ENCODE measurements around the gene KLHDC4. TPM values are rescaled to one million over a fixed set of nuclear protein-coding genes. Genes with fewer than 3 reads are reported as not detected.

KLHDC4 gene
- total and polyA plus RNA-seq, 11 donors, result 6.8 to 20.5 (median 14.3) TPM

DNA sequence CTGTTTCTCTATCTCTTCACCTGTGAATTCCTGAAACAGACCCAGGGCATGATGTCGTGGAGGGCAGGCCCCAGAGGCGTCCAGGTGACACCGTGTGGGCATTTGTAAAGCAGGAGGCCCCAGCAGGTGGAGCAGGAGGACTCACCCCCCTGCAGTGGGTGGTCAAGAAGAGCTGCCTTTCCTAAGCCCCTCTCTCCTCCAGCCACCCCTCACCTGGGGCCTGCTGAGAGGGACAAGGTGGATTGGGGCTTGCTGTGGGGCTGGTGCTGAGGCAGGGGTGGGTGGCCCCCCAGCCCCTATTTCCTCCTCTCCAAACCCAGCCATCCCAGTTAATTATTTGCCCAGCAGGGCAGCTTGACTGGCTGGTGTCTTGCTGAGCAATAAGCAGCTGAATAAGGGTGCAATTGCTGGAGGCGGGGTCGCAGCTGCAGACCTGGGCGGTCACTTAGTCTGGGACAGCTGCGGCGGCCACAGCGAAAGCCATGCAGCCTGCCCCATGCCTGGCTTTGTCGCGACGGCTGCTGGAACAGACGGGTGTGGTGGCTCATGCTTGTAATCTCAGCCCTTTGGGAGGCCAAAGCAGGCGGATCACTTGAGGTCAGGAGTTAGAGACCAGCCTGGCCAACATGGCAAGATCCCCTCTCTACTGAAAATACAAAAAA lies 107.1 kb downstream of the KLHDC4 start:
- Histone ChIP-seq H3K27ac (no peak overlapping the region), H3K36me3 (no peaks in the 10 kb centered on the region), H3K27me3 (peaks cover 0 to 30% (median 4%) of the 10 kb centered on the region in 9 donors), H3K4me3 (no peak overlapping the region), H3K9me3 (peaks cover 0 to 9% (median 0%) of the 10 kb centered on the region in 12 donors), H3K4me1 (no peaks in the 10 kb centered on the region)
- TF ChIP-seq POLR2A (IDR thresholded peaks at IDR 0.05) (no peak), CTCF (IDR thresholded peaks at IDR 0.05) (no peak)
- no peak for DNase-seq
- WGBS, 4 donors, result 35 to 48% (median 47%) methylated on average over 10 to 14 of the region's 14 CpGs
- no peak for ATAC-seq
- intact Hi-C loops (cut with DNase I), result no loop called here

Other genes with a start within 250 kb of the KLHDC4 start
- gene JPH3, start 163.5 kb downstream of the KLHDC4 start, total RNA-seq, result under 1 TPM in 3 of 9 donors, not detected in 6; 0.12 to 0.58 (median 0.29) TPM
- under 1 TPM in 1 of 2 donors, not detected in 1; 0.03 TPM for gene JPH3, start 163.5 kb downstream of the KLHDC4 start, polyA plus RNA-seq
- gene SLC7A5, start 103.5 kb upstream of the KLHDC4 start, total RNA-seq, result 10 to 100 TPM in 1 of 9 donors, 1 to 10 TPM in 8; 1.7 to 12.2 (median 3.0) TPM
- gene SLC7A5, start 103.5 kb upstream of the KLHDC4 start, polyA plus RNA-seq, result 1 to 10 TPM; 3.2 to 5.4 TPM
- under 1 TPM in 2 of 9 donors, not detected in 7; 0.25 to 0.44 TPM for gene CA5A, start 170.5 kb upstream of the KLHDC4 start, total RNA-seq
- under 1 TPM in 1 of 2 donors, not detected in 1; 0.08 TPM for gene CA5A, start 170.5 kb upstream of the KLHDC4 start, polyA plus RNA-seq
- gene BANP, start 185.4 kb upstream of the KLHDC4 start, total RNA-seq, result 10 to 100 TPM; 11.9 to 20.7 (median 14.3) TPM
- 1 to 10 TPM; 7.2 to 9.2 TPM for gene BANP, start 185.4 kb upstream of the KLHDC4 start, polyA plus RNA-seq